Breast epithelium (tissue), 4 donors: ENCODE measurements around the gene RTL10. TPM values are rescaled to one million over a fixed set of nuclear protein-coding genes. Genes with fewer than 3 reads are reported as not detected.
A peak's percentile ranks its signal among the peaks of the same experiment; 100 is the strongest.

Source experiments
- DNase-seq, 2 donors: peaks; one replicate each; pipeline ENCODE4 v3.0.0-alpha.2; 2019; ENCODE audit warnings: low spot score in 2 of 2
- H3K27ac ChIP-seq, 2 donors: fragments of 200-600 bp; sonication (generic) in 1 of 2; one replicate each; pipeline ENCODE4 v1.5.1; 2016 to 2019; ENCODE audit warnings: mild to moderate bottlenecking in 1 of 2
- H3K27me3 ChIP-seq, 2 donors: fragments of 200-600 bp; sonication (generic) in 1 of 2; one replicate each; pipeline versions ENCODE4 v1.5.1 to v1.6.0; 2017 to 2019; ENCODE audit warnings: control low read depth in 1 of 2, mild to moderate bottlenecking in 1 of 2
- H3K36me3 ChIP-seq: fragments of 200-600 bp; one replicate; pipeline ENCODE4 v1.5.1; 2019
- H3K4me1 ChIP-seq, 2 donors: fragments of 200-600 bp; sonication (generic); one replicate each; pipeline ENCODE4 v1.5.1; 2016 to 2019; ENCODE audit warnings: control low read depth in 1 of 2
- H3K4me3 ChIP-seq, 3 donors: fragments of 200-600 bp; sonication (generic); 1 replicate in 2 of 3; 2 replicates in 1 of 3; pipeline ENCODE4 v1.5.1; 2016 to 2019; ENCODE audit warnings: mild to moderate bottlenecking in 3 of 3, moderate library complexity in 2 of 3
- H3K9me3 ChIP-seq, 2 donors: fragments of 200-600 bp; sonication (generic) in 1 of 2; one replicate each; pipeline ENCODE4 v1.5.1; 2016 to 2019; ENCODE audit warnings: control low read depth in 1 of 2
- CTCF ChIP-seq, 3 donors: fragments of 450-650 bp; IDR thresholded peaks; one replicate each; pipeline ENCODE4 v1.5.1; 2016 to 2017; ENCODE audit warnings: antibody characterized with exemption in 3 of 3, mild to moderate bottlenecking in 3 of 3, moderate library complexity in 3 of 3
- POLR2A ChIP-seq: fragments of 450-650 bp; IDR thresholded peaks from one replicate; pipeline ENCODE4 v1.6.1; 2016; ENCODE audit warnings: antibody characterized with exemption, mild to moderate bottlenecking, moderate library complexity
- POLR2AphosphoS5 ChIP-seq, 3 donors: sonication (generic); formaldehyde crosslinking; IDR thresholded peaks; one replicate each; pipeline ENCODE4 v1.6.1; 2017; ENCODE audit warnings: antibody characterized with exemption in 3 of 3
- intact Hi-C: fragments of 100-400 bp; cut with DNase I; formaldehyde crosslinking; loops from one replicate; pipeline ENCODE4 v1.15.1; 2023; ENCODE audit warnings: low total_unique reads
- total RNA-seq, 3 donors: library from RNA; depleted of rRNA; stranded (reverse); fragments of >200 nt; gene quantifications; one replicate each; pipeline ENCODE4 v1.1.0, GENCODE V29; 2016

RTL10 gene
- total RNA-seq, 3 donors from 2014 or later, result 6.7 to 21.5 (median 14.1) TPM

GRCh38 chr22:19889951-19890350 is 35.3 kb upstream of the RTL10 start:
- Histone ChIP-seq H3K9me3 (no peaks in the 10 kb centered on the region), H3K27ac (no peak overlapping the region), H3K4me1 (peaks cover 0 to 14% of the 10 kb centered on the region in 2 donors), H3K27me3 (no peaks in the 10 kb centered on the region), H3K4me3 (no peak overlapping the region), H3K36me3 (no peaks in the 10 kb centered on the region)
- DNase-seq, result no peak
- intact Hi-C loops, result no loop called here
- no peak for TF ChIP-seq POLR2A
- no peak for TF ChIP-seq CTCF (IDR thresholded peaks at IDR 0.05)
- TF ChIP-seq POLR2AphosphoS5 (IDR thresholded peaks at IDR 0.05), result no peak

DNA sequence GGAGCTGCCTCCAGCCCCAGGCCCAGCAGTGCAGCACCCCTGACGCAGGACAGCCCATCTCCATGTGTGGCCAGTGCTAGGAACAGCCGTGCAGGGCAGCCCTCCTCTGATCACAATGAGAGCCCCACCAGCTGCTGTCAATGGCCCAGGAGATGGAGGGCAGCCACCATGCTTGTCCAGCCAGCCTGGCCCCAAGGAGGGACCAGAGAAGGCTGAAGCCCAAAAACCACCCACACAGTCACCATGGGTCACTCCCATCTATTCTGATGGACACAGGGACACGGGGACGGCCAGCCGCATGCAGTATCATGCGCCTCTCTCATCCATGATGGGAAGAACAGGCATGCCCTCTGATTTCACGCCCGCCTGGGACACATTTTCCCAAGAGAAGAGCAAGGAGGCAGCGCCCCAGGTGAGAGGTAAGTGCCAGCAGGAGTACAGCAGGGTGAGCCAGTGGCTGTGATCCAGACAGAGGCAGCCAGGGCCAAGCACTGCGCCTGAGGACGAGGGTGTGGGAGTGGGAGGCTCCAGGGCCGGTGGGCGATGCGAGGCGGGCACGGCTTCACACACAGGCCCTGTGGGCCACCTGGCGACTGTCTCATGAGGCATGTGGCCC is 33.6 kb upstream of the RTL10 start:
- no peaks in the 10 kb centered on the region for H3K9me3 ChIP-seq
- peaks cover 0 to 14% of the 10 kb centered on the region in 2 donors for H3K4me1 ChIP-seq
- no peaks in the 10 kb centered on the region for H3K36me3 ChIP-seq
- DNase-seq, result no peak
- H3K27ac ChIP-seq, result no peak overlapping the region
- no peak overlapping the region for H3K4me3 ChIP-seq
- H3K27me3 ChIP-seq, result no peaks in the 10 kb centered on the region
- TF ChIP-seq CTCF (IDR thresholded peaks at IDR 0.05) (no peak), POLR2AphosphoS5 (IDR thresholded peaks at IDR 0.05) (no peak), POLR2A (no peak)
- intact Hi-C loops, result no loop called here

- H3K27ac ChIP-seq, result peak overlapping the region; percentile 67 to 83
- no peak for DNase-seq
- no peaks in the 10 kb centered on the region for H3K9me3 ChIP-seq
- H3K4me1 ChIP-seq, result peaks cover 0 to 13% of the 10 kb centered on the region in 2 donors
- no peaks in the 10 kb centered on the region for H3K36me3 ChIP-seq
- no peak overlapping the region for H3K4me3 ChIP-seq
- no peaks in the 10 kb centered on the region for H3K27me3 ChIP-seq
- TF ChIP-seq POLR2A, result no peak
- TF ChIP-seq CTCF (IDR thresholded peaks at IDR 0.05), result no peak
- TF ChIP-seq POLR2AphosphoS5 (IDR thresholded peaks at IDR 0.05), result no peak
- intact Hi-C loops, result no loop called here
Observed at GRCh38 chr22:19887256-19887985, 32.7 kb upstream of the RTL10 start.

GRCh38 chr22:19886605-19887255 is 32.1 kb upstream of the RTL10 start:
- peaks cover 0 to 7% of the 10 kb centered on the region in 2 donors for H3K4me1 ChIP-seq
- intact Hi-C loops, result no loop called here
- H3K27me3 ChIP-seq, result no peaks in the 10 kb centered on the region
- H3K27ac ChIP-seq, result peak overlapping the region; percentile 67 to 83
- no peak for DNase-seq
- no peak for TF ChIP-seq CTCF (IDR thresholded peaks at IDR 0.05)
- no peak for TF ChIP-seq POLR2AphosphoS5 (IDR thresholded peaks at IDR 0.05)
- TF ChIP-seq POLR2A, result no peak
- no peak overlapping the region for H3K4me3 ChIP-seq
- H3K36me3 ChIP-seq, result no peaks in the 10 kb centered on the region
- H3K9me3 ChIP-seq, result no peaks in the 10 kb centered on the region
